Natural killer cell treated with Interleukin-12 subunit alpha and Interleukin-12 subunit beta and Interleukin-15 and Interleukin-18, amount 100 ng/mL, for 72 hours (primary cell): Measurements from ENCODE around the gene VNN1. TPM values are rescaled to one million over a fixed set of nuclear protein-coding genes. Genes with fewer than 3 reads are reported as not detected.
"Not testable (repeated sequence)": the region's sequence is repeated elsewhere in the genome, so short reads cannot be mapped to it uniquely, and the experiment has no call there.

Experiments
- ATAC-seq, 2 donors: fragments of 150-1000 bp; cut with Tn5 transposase in 1 of 2; sonication (Bioruptor Pico), chemical (Tn5 transposase) in 1 of 2; 2 replicates each; pipeline ENCODE4 v1.10.0; 2021
- DNase-seq: peaks from one replicate; pipeline ENCODE4 v3.0.0; 2022; ENCODE audit warnings: low spot score
- H3K27ac Mint-ChIP-seq, 2 donors: 1 replicate in 1 of 2; 2 replicates in 1 of 2; pipeline ENCODE4 v1.8.0; 2022; ENCODE audit warnings: mixed read lengths in 2 of 2, mild to moderate bottlenecking in 1 of 2, moderate library complexity in 1 of 2
- H3K27me3 Mint-ChIP-seq, 2 donors: 1 replicate in 1 of 2; 2 replicates in 1 of 2; pipeline ENCODE4 v1.8.0; 2022; ENCODE audit warnings: mixed read lengths in 2 of 2
- H3K36me3 Mint-ChIP-seq: one replicate; pipeline ENCODE4 v1.8.0; 2022; ENCODE audit warnings: mixed read lengths
- H3K4me1 Mint-ChIP-seq, 2 donors: 1 replicate in 1 of 2; 2 replicates in 1 of 2; pipeline ENCODE4 v1.8.0; 2022; ENCODE audit warnings: low read depth in 2 of 2, mixed read lengths in 2 of 2, mild to moderate bottlenecking in 1 of 2
- H3K4me3 Mint-ChIP-seq: one replicate; pipeline ENCODE4 v1.8.0; 2022; ENCODE audit warnings: mixed read lengths
- H3K9me3 Mint-ChIP-seq: 2 replicates; pipeline ENCODE4 v1.8.0; 2022; ENCODE audit warnings: mixed read lengths
- total RNA-seq, 2 donors: library from RNA; stranded (reverse); gene quantifications; one replicate each; pipeline ENCODE4 v1.2.3, GENCODE V29; 2022

Gene VNN1
- total RNA-seq, 2 donors from 2014 or later: 0.83 to 1.6 TPM

DNA sequence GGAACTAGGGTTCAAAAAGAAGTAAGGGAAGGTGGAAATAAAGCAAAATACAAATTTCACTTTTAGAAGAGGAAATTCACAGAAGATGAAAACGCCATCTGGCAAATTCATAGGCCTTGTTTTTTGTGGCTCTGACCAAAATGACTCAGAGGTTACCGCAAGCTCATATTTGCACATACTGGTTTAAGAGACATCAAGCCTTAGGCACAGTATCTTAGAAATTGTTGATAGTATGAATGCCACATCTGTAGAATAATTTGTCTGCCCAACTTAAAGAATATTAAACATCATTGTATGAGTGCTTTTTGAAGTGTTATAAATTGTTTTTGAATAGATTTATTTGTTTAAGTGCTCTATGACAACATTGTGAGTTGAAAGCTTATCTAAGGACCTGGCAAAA is 65.5 kb downstream of the VNN1 start:
- no peak for DNase-seq
- Mint-ChIP-seq H3K4me3 (peak overlapping the region; percentile 49), H3K36me3 (no peaks in the 10 kb centered on the region), H3K27ac (peak overlapping the region; percentile 21 to 24), H3K9me3 (no peaks in the 10 kb centered on the region), H3K27me3 (no peaks in the 10 kb centered on the region), H3K4me1 (peaks cover 6 to 13% of the 10 kb centered on the region in 2 donors)
- ATAC-seq: peak; percentile 77 to 81

DNA sequence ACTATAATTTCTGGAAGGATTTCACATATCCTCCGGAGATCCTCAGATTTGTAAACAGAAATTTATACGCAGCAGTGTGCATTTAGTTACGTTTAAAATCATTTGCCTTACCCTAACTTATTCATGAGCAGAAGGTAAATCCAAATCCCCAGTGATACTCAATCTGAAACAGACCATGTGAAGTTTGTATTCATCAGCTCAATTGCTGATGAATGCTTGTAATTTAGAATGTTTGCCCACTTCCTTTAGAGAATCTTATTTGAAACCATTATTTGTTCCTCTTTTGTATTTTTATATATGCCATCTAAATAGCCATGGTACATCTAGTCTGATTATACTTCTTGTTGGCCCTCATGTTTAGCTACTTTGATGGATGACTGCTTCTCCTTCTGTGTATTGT is 70.3 kb downstream of the VNN1 start:
- no peak overlapping the region for H3K4me3 Mint-ChIP-seq
- H3K27me3 Mint-ChIP-seq: no peaks in the 10 kb centered on the region
- no peaks in the 10 kb centered on the region for H3K9me3 Mint-ChIP-seq
- DNase-seq: no peak
- no peak for ATAC-seq
- H3K4me1 Mint-ChIP-seq: peaks cover 6 to 17% of the 10 kb centered on the region in 2 donors
- no peak overlapping the region for H3K27ac Mint-ChIP-seq
- H3K36me3 Mint-ChIP-seq: no peaks in the 10 kb centered on the region

DNA sequence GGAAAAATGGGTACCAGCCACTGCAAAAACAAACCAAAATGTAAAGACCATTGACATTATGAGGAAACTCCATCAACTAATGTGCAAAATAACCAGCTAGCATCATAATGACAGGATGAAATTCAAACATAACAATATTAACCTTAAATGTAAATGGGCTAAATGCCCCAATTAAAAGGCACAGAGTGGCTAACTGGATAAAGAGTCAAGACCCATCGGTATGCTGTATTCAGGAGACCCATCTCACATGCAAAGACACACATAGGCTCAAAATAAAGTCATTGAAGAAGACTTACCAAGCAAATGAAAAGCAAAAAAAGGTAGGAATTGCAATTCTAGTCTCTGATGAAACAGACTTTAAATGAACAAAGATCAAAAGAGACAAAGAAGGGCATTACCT is 76.7 kb downstream of the VNN1 start:
- not testable (repeated sequence) for H3K4me1 Mint-ChIP-seq, ATAC-seq

DNA sequence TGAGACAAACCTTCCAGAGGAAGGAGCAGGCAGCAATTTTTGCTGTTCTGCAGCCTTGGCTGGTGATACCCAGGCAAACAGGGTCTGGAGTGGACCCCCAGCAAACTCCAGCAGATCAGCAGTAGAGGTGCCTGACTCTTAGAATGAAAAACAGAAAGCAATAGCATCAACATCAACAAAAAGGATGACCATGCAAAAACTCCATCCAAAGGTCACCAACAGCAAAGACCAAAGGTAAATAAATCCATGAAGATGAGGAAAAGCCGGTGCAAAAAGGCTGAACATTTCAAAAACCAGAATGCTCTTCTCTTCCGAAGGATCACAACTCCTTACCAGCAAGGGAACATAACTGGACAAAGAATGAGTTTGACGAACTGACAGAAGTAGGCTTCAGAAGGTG is 77.9 kb downstream of the VNN1 start:
- not testable (repeated sequence) for H3K27ac Mint-ChIP-seq, DNase-seq, ATAC-seq, H3K9me3 Mint-ChIP-seq, H3K4me3 Mint-ChIP-seq, H3K4me1 Mint-ChIP-seq
- Mint-ChIP-seq H3K36me3 (peaks cover 15% of the 10 kb centered on the region), H3K27me3 (peaks cover 25 to 34% of the 10 kb centered on the region in 2 donors)

More for the DNA sequence above, 76.7 kb downstream of the VNN1 start:
- not testable (repeated sequence) for H3K9me3 Mint-ChIP-seq, DNase-seq, H3K4me3 Mint-ChIP-seq, H3K27ac Mint-ChIP-seq
- Mint-ChIP-seq H3K36me3 (peaks cover 15% of the 10 kb centered on the region), H3K27me3 (peaks cover 25 to 31% of the 10 kb centered on the region in 2 donors)

DNA sequence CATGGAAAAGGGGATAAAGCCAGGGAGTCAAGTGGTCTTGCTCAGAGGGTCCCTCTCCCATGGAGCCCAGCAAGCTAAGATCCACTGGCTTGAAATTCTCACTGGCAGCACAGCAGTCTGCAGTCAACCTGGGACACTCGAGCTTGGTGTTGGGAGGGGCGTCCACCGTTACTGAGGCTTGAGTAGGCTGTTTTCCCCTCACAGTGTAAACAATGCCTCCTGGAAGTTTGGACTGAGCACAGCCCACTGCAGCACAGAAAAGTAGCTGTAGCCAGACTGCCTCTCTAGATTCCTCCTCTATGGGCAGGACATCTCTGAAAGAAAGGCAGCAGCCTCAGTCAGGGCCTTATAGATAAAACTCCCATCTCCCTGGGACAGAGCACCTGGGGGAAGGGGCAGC is 78.6 kb downstream of the VNN1 start:
- H3K36me3 Mint-ChIP-seq: peaks cover 15% of the 10 kb centered on the region
- H3K4me1 Mint-ChIP-seq, H3K4me3 Mint-ChIP-seq, H3K9me3 Mint-ChIP-seq, ATAC-seq, H3K27ac Mint-ChIP-seq, DNase-seq: not testable (repeated sequence)
- peaks cover 25 to 40% of the 10 kb centered on the region in 2 donors for H3K27me3 Mint-ChIP-seq

DNA sequence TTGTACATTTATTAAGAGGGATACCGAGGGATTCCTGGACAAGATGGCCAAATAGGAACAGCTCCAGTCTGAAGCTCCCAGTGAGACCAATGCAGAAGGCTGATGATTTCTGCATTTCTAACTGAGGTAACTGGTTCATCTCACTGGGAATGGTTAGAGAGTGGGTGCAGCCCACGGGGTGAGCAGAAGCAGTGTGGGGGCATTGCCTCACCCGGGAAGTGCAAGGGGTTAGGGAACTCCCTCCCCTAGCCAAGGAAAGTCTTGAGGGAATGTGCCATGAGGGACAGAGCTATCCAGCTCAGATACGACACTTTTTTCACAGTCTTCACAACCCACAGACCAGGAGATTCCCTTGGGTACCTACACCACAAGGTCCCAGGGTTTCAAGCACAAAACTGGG is 79.1 kb downstream of the VNN1 start:
- Mint-ChIP-seq H3K4me3 (no peak overlapping the region), H3K4me1 (peaks cover 7 to 9% of the 10 kb centered on the region in 2 donors), H3K36me3 (peaks cover 15% of the 10 kb centered on the region), H3K9me3 (peaks cover 5% of the 10 kb centered on the region), H3K27me3 (peaks cover 25 to 40% of the 10 kb centered on the region in 2 donors), H3K27ac (no peak overlapping the region)
- no peak for DNase-seq
- no peak for ATAC-seq

DNA sequence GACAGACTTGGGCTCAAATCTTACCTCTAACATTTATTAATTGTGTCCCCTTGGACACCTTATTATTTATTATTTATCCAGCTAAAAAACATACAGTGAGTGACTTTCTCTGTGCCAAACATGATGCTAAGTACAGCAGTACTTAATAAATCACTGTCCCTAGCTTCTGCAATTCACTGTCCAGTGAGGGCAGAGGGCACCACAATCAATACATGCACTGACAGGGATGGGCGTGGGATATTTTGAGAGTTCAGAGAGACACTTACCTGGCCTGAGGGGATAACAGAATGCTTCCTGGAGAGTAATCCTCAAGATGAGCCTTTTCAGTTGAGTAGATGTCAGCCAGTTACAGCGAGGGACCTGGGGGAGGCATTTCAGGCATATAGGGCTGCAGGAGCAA is 80.5 kb downstream of the VNN1 start:
- peaks cover 31 to 52% of the 10 kb centered on the region in 2 donors for H3K27me3 Mint-ChIP-seq
- DNase-seq (no peak), ATAC-seq (no peak)
- no peak overlapping the region for H3K4me3 Mint-ChIP-seq
- H3K9me3 Mint-ChIP-seq: peaks cover 5% of the 10 kb centered on the region
- peaks cover 23% of the 10 kb centered on the region for H3K36me3 Mint-ChIP-seq
- H3K4me1 Mint-ChIP-seq: peaks cover 5 to 7% of the 10 kb centered on the region in 2 donors
- H3K27ac Mint-ChIP-seq: no peak overlapping the region

Other genes starting within 250 kb of the VNN1 start
- 10 to 100 TPM; 23.8 to 36.2 TPM for gene STX7, start 200.9 kb downstream of the VNN1 start, total RNA-seq
- not detected for gene TAAR9, start 175.8 kb downstream of the VNN1 start, total RNA-seq
- not detected for gene TAAR8, start 161.4 kb downstream of the VNN1 start, total RNA-seq
- not detected for gene TAAR6, start 143.7 kb downstream of the VNN1 start, total RNA-seq
- gene TAAR5, start 124.3 kb downstream of the VNN1 start, total RNA-seq: not detected
- gene TAAR2, start 89.8 kb downstream of the VNN1 start, total RNA-seq: not detected
- gene TAAR1, start 54.9 kb downstream of the VNN1 start, total RNA-seq: not detected
- gene VNN2, start 43.8 kb upstream of the VNN1 start, total RNA-seq: 10 to 100 TPM; 28.9 to 30.8 TPM
- 1 to 10 TPM; 2.9 to 5.6 TPM for gene SLC18B1, start 84.6 kb upstream of the VNN1 start, total RNA-seq
- 1,000 to 10,000 TPM in 1 of 2 donors, 100 to 1,000 TPM in 1; 832 to 1,576 TPM for gene RPS12, start 100.5 kb upstream of the VNN1 start, total RNA-seq